SKM-1 (cell line): ENCODE measurements around the gene RBM17.
"Not testable (repeated sequence)": the region's sequence is repeated elsewhere in the genome, so short reads cannot be mapped to it uniquely, and the experiment has no call there.

Experiments used
- DNase-seq: peaks from one replicate; lab custom pipeline; 2025; ENCODE audit not compliant: unreplicated experiment; lab: John Stamatoyannopoulos, UW

Gene RBM17

DNA sequence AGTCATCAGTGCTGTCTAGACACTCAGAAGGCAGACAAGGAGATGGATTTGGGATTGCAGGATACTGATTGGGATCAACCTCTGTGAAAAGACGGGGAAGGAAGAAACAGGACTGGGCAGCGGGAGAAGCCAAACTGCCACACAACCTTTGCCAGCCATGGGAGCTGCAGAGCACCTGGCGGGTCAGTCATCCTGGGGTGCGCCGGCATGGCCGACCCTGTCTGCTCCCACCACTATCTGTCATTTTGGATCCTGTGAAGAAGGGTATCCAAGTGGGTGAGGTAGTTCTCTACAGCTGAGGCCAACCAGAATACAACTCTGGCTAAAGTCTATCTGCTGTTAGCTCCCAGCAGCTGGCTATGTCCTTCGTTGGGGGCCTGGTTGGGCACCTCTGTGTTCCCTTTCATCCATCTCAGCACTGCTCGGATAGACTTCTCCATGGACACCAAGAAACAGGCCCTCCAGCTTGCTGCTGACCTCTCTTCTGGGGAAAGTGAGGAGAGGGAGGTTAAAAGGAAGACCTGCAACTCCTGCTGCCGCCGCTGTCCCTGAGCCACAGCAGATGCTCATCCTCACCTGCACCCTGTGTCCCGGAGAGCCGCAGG, 11.7 kb upstream of the RBM17 start:
- no peak for DNase-seq

DNA sequence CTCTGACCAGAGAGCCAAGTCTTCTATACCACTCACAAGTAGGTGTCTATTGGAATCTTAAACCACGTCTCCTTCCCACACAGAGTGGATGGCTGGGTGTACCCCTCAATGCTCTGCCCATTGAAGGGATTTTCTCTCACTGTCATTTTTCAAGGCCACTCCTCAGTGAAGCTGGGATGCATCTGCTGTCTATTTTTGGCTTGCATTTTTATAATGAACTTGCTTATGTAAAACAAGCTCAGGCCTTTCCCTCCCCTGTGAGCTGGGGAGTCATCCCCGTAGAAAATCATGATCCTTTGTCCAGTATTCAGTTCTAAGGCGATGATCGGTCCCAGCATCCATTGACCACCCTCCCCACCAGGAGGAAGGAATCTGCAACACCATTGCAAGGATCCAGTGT, 9.8 kb upstream of the RBM17 start:
- DNase-seq, result no peak

DNA sequence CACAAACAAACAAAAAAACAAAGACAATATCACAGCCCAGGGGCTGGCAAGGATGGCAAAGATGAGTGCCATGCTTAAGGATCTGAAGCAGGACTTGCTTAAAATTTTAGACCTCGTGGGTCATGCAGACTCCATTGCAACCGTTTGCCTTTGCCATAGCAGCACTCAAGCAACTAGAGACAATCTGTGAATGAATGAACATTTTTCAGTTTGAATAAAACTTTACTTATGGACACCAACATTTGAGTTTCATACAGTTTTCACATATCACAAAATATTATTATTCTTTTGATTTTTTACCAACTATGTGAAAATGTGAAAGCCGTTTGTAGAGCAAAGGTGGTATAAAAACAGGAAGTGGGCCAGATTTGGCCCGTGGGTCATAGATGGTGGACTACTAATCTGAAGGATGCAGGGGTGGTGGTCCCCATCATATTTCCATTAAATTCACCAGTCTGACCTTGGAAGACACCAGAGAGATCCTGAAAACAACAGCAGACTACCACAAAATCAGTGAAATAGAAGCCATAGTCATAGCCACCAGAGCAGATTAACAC, 8.3 kb upstream of the RBM17 start:
- DNase-seq, result no peak

DNA sequence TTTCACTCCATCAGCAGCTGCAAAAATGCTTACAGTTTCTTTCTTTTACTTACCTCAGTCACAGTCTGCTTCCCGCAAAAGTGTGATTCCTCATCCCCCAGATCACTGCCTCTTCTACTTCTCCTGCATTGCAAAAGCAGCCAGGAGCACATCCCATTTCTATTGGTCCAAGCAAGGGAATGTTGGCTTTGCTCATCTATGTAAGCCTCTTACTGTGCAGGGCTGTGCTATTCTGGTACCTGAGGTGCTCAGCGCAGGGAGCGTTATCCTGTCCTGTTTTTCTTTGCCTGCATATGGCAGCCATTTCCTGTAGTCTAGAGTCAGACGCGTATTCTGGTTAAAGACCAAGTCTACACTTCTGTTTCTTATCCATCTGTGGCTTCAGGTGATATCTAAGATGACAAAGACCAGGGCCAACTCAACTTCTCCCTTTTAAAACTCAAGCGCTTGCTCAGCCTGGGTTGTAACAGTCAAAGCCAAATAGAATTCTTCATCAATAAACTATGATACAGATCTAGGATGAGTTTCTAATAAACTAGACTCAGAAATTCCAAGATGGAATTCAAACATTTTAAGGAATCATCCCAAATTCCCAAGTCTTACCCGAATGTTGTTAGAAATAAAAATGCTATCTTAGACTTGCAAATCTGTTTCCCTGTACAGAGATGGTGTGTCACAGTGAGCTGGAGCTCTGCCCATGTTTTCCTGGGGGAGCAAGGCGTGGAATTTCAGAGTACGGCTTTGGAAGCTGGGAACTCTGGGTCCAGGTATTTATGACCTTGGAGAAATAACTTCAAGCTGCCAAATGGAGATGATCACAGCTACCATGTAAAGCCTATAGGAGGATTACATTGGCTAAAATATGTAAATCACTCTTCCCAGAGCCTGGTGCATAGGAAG, 6.1 kb upstream of the RBM17 start:
- no peak for DNase-seq

DNA sequence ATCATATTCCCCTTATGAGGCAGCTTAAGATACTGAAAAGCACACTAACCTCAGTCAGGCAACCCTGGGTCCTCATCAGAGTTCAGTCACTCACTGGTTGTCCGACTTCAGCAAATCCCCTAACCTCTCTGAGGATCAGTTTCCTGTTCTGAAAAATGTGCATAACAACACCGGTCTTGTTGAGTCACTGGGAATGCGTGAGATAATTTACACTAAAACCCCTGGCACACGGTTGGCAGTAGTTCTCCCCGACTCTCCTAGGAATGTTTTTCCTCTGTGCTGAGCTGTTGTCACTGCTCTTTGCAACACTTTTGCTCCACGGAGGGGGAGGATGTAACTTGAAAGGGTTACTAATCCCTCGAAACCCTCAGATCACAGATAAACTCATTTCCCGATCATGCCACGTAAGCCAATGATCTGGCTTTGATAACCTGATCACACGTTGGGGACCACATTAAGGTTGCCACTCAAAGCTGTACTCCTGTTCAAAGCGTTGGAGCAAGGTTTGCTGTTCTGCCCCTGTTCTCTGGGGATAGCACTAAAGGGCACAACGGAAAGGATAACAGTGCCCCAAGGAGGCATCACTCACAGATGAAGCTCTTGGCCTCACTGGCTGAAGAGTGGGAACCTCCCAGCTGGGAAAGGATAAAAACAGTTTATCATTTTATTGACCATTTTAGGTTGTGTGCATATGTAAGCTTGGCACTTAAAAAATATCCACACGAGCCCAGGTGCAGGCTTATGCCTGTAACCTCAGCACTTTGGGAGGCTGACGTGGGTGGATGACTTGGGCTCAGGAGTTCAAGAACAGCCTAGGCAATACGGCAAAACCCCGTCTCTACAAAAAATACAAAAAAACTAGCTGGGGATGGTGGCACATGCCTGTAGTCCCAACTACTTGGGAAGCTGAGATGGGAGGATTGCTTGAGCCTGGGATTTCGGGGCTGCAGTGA, 5.0 kb upstream of the RBM17 start:
- DNase-seq, result no peak

DNA sequence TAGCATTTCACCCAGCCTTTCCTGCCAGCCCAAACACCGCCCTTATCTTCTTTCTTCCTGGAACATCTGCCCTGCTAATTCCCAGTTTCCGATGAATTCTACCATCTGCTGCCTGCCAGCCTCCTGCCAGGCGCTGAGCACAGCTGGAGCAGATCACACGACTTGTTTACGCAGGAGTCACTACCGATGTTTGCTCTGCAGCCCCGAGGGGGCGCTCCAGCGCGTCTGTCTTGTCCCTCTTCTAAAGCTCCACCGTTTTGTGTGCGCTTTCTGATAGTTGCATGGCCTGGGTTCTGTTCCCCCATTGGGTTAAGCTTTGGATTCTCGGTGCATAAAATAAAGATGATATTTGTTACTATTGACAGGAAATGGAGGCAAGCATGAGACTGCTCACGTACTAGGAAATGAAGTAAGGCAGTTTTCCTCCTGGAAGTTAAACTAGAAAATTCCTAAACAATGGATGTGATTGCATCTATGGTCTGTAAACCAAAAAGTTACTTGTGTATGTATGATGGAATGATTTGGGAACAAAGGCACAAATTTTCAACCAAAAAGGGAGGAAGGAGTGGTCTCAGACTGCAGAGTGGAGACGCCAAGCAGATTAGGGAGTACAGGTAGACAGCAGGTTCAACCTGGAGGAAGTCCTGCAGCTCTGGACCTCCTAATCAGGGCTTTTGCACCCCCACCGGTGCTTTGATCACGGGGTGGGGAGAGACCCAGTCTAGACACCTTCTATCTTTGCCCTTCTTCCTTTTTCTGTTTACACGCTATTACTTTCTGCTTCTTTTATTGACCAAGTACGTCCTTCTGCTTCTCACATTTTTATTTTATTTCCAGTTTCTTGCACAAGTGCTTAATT, 2.2 kb upstream of the RBM17 start:
- peak; percentile 33 for DNase-seq

DNA sequence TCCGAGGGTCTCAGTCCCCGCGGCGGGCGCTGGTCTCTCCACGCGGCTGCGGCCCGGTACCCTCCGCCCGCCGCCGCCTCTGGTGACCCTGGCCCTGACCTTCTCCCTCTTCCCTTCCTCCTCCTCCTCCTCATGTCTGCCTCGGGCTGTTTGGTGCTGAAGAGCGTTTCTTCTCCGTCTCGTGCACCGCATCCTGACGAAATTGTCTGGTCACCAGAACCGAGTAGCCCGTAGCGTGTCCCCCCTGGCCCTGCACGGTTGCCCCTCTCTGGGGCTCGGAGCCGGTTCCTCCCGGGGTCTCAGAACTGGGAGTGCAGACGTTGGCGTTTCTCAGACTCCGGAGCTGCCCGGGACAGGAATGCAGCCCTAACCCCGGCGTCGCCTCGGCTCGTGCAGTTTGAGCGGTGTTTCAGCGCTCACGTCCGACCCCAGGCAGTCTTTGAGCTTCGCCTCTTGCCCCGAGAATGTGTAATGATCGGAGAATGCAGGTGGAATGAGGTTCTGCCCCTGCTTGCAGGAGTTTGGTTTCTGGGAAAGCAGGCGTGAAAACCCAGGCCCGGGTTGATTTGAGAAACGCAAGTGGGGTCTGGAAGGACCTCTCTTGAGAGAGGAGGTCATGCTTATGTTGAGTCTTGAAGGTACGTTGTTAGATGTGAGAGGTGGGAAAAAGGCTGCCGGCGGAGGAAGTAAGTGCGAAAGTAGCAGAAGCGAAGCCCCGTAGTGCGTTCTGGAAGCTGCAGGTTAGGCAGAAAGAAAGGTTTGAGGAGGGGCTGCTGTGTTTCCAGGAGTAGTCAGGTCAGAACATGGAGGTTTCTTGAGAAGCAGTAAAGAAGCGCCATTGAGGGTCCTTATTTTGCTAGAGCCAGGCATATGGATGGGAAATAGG, 743 bp downstream of the RBM17 start:
- DNase-seq, result no peak

DNA sequence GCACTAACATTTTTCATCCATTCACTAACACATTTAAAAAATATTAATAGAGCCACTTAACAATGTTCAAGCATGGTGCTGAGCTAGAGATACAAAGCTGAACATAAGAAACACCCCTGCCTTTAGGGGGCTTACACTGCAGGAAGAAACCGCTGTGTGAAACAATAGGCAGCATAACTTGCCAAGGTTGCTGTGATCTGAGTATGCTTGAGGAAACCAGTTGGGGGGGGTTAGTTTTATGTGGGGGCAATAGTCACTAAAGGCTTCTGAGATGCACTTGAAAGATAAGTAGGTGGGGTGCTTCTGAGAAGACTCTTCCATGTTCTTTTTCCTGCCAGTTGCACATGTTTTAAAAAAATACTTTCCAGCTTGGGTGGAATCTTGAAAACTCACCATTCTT, 2.8 kb downstream of the RBM17 start:
- no peak for DNase-seq

DNA sequence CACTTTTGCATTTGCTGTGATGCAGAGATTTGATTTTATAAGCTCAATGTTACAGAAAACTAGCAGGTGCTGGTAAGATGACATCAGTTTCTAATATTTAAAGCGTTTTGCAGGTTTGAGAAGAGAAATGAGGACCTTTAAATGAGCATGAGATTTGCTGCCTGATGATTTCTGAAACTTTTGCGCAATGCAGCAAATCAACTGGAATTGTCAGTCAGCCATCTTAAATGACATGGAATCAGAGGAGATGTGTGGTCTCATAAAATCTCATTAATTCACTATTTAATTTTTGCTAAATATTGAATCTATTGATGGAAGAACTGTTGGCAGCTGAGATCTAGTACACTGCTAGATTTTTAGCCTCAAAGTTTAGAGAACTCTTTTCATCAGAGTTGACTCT, 3.9 kb downstream of the RBM17 start:
- DNase-seq, result no peak

DNA sequence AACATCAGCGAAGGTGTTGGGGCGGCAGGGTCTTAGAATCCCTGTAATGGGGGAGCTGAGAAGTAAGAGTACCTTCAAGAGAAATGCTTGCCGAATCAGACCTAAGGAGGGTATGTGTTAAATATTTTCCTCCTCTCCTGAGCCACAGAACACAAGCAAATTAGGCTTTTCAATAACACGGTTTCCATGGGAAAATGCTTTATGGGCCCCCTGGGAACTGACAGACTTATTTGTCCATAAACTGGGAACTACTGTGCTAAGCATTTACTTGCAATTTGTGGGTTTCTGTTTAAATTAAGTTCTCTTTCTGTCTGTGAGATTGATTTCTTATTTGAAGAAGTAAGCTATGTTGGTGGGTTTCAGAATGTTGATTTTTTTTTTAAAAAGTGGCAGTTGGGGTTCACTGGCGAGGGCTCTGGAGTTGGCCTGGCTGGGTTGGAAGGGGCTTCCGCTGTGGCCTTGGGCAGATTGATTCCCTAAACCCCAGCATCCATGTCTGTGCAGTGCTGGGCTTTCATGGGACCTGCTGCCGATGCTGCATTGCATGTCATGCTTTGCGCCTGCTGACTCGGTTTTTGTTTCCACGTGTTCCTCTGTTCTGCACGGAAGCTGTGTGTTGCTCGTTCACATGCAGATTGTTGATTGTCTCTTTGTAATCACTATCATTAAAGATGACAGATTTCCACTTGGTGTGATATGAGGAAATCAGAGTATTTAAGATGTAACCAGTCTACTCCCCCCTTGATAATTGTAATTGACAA, 7.2 kb downstream of the RBM17 start:
- DNase-seq, result no peak

DNA sequence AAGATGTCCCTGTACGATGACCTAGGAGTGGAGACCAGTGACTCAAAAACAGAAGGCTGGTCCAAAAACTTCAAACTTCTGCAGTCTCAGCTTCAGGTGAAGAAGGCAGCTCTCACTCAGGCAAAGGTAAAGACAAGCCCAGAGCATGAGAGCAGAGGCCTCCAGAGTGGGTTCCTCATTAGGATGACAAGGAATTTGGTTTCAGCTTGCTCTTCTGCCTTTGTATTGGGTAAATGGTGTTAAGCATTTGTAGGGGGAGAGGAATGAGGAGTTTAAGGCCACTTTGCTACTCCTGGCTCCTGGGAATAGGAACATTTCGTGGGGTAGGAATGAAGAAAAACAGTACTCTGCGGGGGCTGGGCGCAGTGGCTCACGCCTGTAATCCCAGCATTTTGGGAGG, 8.2 kb downstream of the RBM17 start:
- no peak for DNase-seq

DNA sequence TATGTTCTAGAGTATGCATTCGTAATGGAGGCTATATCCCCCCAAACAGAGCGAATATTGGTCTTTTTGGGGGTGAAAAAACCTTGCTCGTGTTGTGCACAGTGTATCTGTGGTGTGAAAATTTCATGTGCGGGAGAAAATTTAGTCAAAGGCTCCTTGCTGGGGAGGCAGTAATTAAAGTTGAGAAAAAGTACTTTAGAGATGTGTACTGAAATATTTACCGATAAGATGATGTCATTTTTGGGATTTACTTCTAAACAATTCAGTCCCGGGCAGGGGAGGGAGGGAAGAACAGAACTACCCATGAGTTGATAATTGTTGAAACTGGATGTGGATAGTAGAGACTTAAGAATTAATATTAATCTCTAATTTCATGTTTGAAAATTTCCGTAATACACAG, 9.3 kb downstream of the RBM17 start:
- no peak for DNase-seq

DNA sequence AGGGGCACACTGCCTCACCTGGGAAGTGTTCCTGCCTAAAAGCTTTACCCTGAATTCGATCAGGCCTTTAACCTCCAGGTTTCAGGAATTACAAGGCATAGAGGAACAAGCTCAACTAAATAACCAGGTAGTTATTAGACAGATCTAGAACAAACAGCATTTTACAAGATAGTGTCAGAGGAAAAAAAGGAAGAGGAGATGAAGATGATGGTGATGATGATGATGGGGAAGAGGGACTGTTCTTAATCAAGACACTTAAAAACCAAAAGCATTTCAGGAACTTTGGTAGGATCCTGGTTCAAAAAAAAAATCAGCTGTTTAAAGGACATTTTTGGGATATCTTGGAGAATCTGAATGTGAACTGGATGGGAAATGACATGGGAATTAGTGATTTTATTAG, 11.5 kb downstream of the RBM17 start:
- DNase-seq, result no peak

DNA sequence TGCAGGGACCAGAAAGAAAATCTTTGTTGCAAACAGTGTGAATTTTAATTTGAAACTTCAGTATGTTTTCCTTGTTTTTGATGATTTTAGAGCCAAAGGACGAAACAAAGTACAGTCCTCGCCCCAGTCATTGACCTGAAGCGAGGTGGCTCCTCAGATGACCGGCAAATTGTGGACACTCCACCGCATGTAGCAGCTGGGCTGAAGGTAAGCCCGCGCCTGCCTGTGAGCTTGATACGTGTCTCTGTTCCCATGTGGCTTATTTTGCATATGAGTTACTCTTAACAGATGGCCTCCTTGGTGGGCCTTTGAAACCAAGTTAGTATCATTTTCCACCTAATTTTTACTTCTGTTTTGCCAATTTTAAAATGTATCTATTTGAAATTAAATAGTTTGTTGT, 12.3 kb downstream of the RBM17 start:
- no peak for DNase-seq

DNA sequence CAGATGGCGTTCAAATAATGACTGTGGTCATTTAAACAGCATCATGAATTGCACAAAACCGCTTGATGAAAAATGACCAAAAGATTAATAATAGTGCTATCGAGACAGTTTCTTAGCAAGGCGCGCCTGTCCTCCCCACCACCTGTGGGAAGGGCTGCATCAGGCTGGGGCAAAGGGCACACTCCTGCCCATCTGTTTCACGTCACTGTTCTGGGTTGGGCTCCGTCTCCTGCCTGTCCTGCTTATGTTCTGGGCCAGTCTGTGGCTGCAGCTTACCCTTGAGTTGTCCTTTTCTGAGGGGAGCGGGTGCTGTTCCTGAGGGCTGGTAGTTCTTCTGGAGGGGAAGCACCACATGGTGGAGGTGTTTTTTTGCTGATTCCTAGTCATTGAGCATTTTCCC, 13.3 kb downstream of the RBM17 start:
- no peak for DNase-seq

DNA sequence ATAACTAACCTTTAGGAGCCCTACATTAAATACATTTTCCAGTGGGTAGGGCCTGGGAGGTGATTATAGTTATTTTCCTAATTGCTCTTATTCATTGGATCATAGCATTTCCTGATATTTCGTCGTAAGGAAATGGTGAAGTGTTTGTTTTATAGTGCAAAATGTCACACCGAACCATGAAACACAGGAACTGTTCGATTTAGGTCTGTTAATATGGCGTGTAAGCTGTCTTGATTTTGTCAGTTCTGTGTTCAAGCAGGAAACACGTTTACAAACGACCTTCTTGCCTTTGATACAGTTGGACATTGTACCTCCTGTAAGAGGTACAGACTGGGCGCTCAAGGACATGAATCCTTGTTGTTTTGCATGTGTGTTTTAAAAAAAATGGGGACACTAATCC, 14.8 kb downstream of the RBM17 start:
- no peak for DNase-seq

DNA sequence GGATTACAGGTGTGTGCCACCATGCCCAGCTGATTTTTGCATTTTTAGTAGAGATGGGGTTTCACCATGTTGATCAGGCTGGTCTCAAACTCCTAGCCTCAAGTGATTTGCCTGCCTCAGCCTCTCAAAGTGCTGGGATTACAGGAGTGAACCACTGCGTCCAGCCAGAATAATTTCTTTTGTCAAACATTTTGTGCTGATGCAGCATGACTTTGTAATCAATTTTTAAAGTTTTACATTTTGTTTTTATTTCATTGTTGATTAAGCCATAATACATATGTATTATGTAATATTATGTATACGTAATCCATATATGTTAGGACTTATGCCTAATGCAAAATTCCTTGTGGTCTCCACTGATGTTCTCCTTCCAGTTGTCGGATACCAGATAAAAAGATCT, 18.8 kb downstream of the RBM17 start:
- DNase-seq, result not testable (repeated sequence)

DNA sequence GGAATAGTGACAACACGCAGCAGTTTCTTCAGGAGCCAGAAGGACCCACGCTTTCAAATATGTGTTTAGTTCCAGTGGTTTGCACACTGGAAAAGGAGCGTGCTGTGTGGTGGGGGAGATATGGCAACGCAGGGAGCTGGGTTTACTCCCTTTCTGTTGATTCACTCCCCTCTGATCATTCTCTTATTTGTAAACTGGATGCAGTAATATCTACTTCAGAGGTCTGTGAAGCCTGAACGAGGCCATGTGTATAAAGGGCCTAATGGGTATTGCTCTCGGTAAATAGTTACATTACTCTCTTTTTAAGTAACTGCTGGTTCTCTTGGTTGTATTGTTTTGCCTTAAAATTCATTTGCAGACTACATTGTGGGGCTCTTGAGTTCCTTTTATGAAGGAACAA, 19.2 kb downstream of the RBM17 start:
- no peak for DNase-seq
